Vagina (tissue), 2 donors: Measurements from ENCODE around the gene ADRB2. TPM values are rescaled to one million over a fixed set of nuclear protein-coding genes. Genes with fewer than 3 reads are reported as not detected.
"Not testable (repeated sequence)": the region's sequence is repeated elsewhere in the genome, so short reads cannot be mapped to it uniquely, and the experiment has no call there.

Experiments used
- DNase-seq, 2 donors: peaks; one replicate each; pipeline ENCODE4 v3.0.0-alpha.2; 2017; ENCODE audit errors: extremely low spot score in 2 of 2
- H3K27ac ChIP-seq: fragments of 200-600 bp; sonication (generic); one replicate; pipeline ENCODE4 v1.5.1; 2019
- H3K27me3 ChIP-seq: fragments of 200-600 bp; sonication (generic); one replicate; pipeline ENCODE4 v1.5.1; 2019
- H3K36me3 ChIP-seq, 2 donors: fragments of 200-600 bp; sonication (generic); one replicate each; pipeline ENCODE4 v1.5.1; 2017 to 2019
- H3K4me1 ChIP-seq: fragments of 200-600 bp; sonication (generic); one replicate; pipeline ENCODE4 v1.5.1; 2019
- H3K4me3 ChIP-seq, 2 donors: fragments of 200-600 bp; sonication (generic); 1 replicate in 1 of 2; 2 replicates in 1 of 2; pipeline ENCODE4 v1.5.1; 2016 to 2019
- H3K9me3 ChIP-seq: fragments of 200-600 bp; sonication (generic); one replicate; pipeline ENCODE4 v1.5.1; 2019
- POLR2A ChIP-seq, 2 donors: fragments of 450-650 bp; IDR thresholded peaks; one replicate each; pipeline ENCODE4 v1.6.1; 2017; ENCODE audit warnings: antibody characterized with exemption in 2 of 2, mild to moderate bottlenecking in 2 of 2, moderate library complexity in 2 of 2
- POLR2AphosphoS5 ChIP-seq, 2 donors: sonication (generic); formaldehyde crosslinking; IDR thresholded peaks; one replicate each; pipeline ENCODE4 v1.9.0; 2017; ENCODE audit warnings: antibody characterized with exemption in 2 of 2, mild to moderate bottlenecking in 2 of 2, low read depth in 1 of 2; ENCODE audit not compliant: insufficient read depth in 1 of 2
- intact Hi-C: fragments of 100-400 bp; cut with DNase I; formaldehyde crosslinking; loops from one replicate; pipeline ENCODE4 v1.15.1; 2023
- total RNA-seq: library from RNA; depleted of rRNA; stranded (reverse); fragments of >200 nt; gene quantifications from one replicate; pipeline ENCODE4 v1.2.3, GENCODE V29; 2016

The ADRB2 gene
- total RNA-seq, 1 donor from 2014 or later, result 43.2 TPM

GRCh38 chr5:148873690-148874485, 47.5 kb downstream of the ADRB2 start:
- intact Hi-C loops, result no loop called here
- H3K4me1 ChIP-seq, result no peaks in the 10 kb centered on the region
- no peaks in the 10 kb centered on the region for H3K9me3 ChIP-seq
- no peak for DNase-seq
- H3K27me3 ChIP-seq, result no peaks in the 10 kb centered on the region
- TF ChIP-seq POLR2AphosphoS5 (IDR thresholded peaks at IDR 0.05; ENCODE audit: insufficient read depth in 1 of 2, low read depth in 1 of 2) (peak in 1 of 2 donors; percentile 20), POLR2A (IDR thresholded peaks at IDR 0.05) (no peak)
- no peaks in the 10 kb centered on the region for H3K36me3 ChIP-seq
- H3K4me3 ChIP-seq, result no peak overlapping the region
- H3K27ac ChIP-seq, result peak overlapping the region; percentile 30

- intact Hi-C loops, result no loop called here
- no peak overlapping the region for H3K4me3 ChIP-seq
- no peaks in the 10 kb centered on the region for H3K36me3 ChIP-seq
- H3K4me1 ChIP-seq, result no peaks in the 10 kb centered on the region
- no peak overlapping the region for H3K27ac ChIP-seq
- no peaks in the 10 kb centered on the region for H3K27me3 ChIP-seq
- DNase-seq, result no peak
- TF ChIP-seq POLR2A (IDR thresholded peaks at IDR 0.05), result no peak
- no peaks in the 10 kb centered on the region for H3K9me3 ChIP-seq
These were observed 48.9 kb downstream of the ADRB2 start for GRCh38 chr5:148875205-148875875.

GRCh38 chr5:148877436-148877835, 51.0 kb downstream of the ADRB2 start:
- H3K27me3 ChIP-seq, H3K9me3 ChIP-seq, DNase-seq, intact Hi-C loops, H3K27ac ChIP-seq, H3K4me1 ChIP-seq, H3K36me3 ChIP-seq, H3K4me3 ChIP-seq: not testable (repeated sequence)

Other genes with a start within 250 kb of the ADRB2 start
- gene HTR4, start 172.1 kb upstream of the ADRB2 start, total RNA-seq, result 2.9 TPM
- gene SH3TC2, start 236.5 kb downstream of the ADRB2 start, total RNA-seq, result 2.0 TPM